PC-9 (cell line): ENCODE measurements around the gene CST6.

Experiments used
- EZH2 ChIP-seq: fragments of 200-600 bp; sonication (generic); IDR thresholded peaks from 2 replicates; pipeline ENCODE4 v1.8.0; 2017; ENCODE audit warnings: antibody characterized with exemption, low read depth
- TF ChIP-seq, protein P1 (sequence below): fragments of 200-600 bp; sonication (generic); conservative IDR thresholded peaks from 2 replicates; pipeline ENCODE4 v1.6.1; 2017; ENCODE audit warnings: mixed run types, antibody characterized with exemption, mild to moderate bottlenecking, moderate library complexity

DNA sequence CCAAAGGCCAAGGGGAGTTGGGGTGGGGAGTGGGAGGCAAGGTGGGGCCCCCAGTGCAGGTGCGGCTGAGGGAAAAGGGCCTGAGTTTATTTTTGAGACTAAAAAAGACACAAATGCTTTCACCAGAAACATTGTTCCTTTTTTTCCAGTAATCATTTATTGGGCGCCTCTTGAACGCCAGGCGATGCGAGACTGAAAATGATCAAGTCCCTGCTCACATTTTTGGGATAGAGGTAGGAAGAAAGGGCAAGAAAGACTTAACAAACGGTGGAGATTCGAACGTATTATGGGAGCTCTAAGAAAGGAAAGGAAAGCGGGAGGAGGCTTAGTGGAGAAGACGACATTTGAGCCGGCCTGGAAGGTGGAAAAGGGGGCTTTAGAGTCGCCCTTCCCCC, 39.6 kb downstream of the CST6 start:
- TF ChIP-seq, protein P1, sequence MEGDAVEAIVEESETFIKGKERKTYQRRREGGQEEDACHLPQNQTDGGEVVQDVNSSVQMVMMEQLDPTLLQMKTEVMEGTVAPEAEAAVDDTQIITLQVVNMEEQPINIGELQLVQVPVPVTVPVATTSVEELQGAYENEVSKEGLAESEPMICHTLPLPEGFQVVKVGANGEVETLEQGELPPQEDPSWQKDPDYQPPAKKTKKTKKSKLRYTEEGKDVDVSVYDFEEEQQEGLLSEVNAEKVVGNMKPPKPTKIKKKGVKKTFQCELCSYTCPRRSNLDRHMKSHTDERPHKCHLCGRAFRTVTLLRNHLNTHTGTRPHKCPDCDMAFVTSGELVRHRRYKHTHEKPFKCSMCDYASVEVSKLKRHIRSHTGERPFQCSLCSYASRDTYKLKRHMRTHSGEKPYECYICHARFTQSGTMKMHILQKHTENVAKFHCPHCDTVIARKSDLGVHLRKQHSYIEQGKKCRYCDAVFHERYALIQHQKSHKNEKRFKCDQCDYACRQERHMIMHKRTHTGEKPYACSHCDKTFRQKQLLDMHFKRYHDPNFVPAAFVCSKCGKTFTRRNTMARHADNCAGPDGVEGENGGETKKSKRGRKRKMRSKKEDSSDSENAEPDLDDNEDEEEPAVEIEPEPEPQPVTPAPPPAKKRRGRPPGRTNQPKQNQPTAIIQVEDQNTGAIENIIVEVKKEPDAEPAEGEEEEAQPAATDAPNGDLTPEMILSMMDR = no peak
- no peak for TF ChIP-seq EZH2
